H1 (cell line): ENCODE data around the gene MORN5. TPM values are rescaled to one million over a fixed set of nuclear protein-coding genes. Genes with fewer than 3 reads are reported as not detected.

Experiments
- CTCF ChIA-PET: fragments of 300-600 bp; sonication (Branson Sonifier 250); formaldehyde crosslinking; loops from one replicate; lab custom pipeline; 2021; ENCODE audit not compliant: partially characterized antibody; lab: Charles Lee
- POLR2A ChIA-PET: fragments of 300-600 bp; sonication (Branson Sonifier 250); formaldehyde crosslinking; loops from one replicate; lab custom pipeline; 2021; ENCODE audit warnings: inconsistent platforms; ENCODE audit not compliant: partially characterized antibody; lab: Charles Lee
- DNase-seq, 2 experiments: peaks; one replicate each; pipeline versions ENCODE4 v3.0.0 to v3.0.0-alpha.2; 2010 to 2022; ENCODE audit warnings: low spot score in 2 of 2, low read depth in 1 of 2, mixed read lengths in 1 of 2
- FAIRE-seq: peaks from 2 replicates; lab custom pipeline; 2011; peaks lifted over from hg19 to GRCh38; lab: Jason Lieb, UNC
- H2AFZ ChIP-seq: 2 replicates; pipeline ENCODE4 v1.8.1; 2012; ENCODE audit warnings: low read length, inconsistent platforms
- H2AK5ac ChIP-seq: 2 replicates; pipeline ENCODE4 v1.6.1; 2013; ENCODE audit warnings: low read depth, low read length
- H2BK120ac ChIP-seq: replicated peaks from 2 replicates; pipeline ENCODE3; 2013; ENCODE audit warnings: low read depth, low read length, inconsistent platforms
- H2BK12ac ChIP-seq: 2 replicates; pipeline ENCODE4 v1.6.1; 2013; ENCODE audit warnings: low read depth, low read length
- H2BK15ac ChIP-seq: 2 replicates; pipeline ENCODE4 v1.6.1; 2013; ENCODE audit warnings: low read length
- H2BK20ac ChIP-seq: 2 replicates; pipeline ENCODE4 v1.6.1; 2013; ENCODE audit warnings: low read length
- H2BK5ac ChIP-seq: 2 replicates; pipeline ENCODE4 v1.6.1; 2013; ENCODE audit warnings: low read depth, low read length
- H3K14ac ChIP-seq: 2 replicates; pipeline ENCODE4 v1.6.1; 2013; ENCODE audit warnings: inconsistent platforms; ENCODE audit not compliant: insufficient read length
- H3K18ac ChIP-seq: 2 replicates; pipeline ENCODE4 v1.6.1; 2013; ENCODE audit warnings: low read length; ENCODE audit errors: extremely low read depth
- H3K23ac ChIP-seq: 2 replicates; pipeline ENCODE4 v1.6.1; 2013; ENCODE audit warnings: inconsistent platforms; ENCODE audit not compliant: insufficient read length
- H3K23me2 ChIP-seq: 2 replicates; pipeline ENCODE4 v1.6.1; 2013; ENCODE audit warnings: low read depth, low read length
- H3K27ac ChIP-seq: 2 replicates; pipeline ENCODE4 v1.6.1; 2011; ENCODE audit warnings: low read depth, low read length, inconsistent platforms
- H3K27me3 ChIP-seq, 4 experiments: replicated peaks in 1 of 4; 1 replicate in 1 of 4; 2 replicates in 3 of 4; pipeline versions ENCODE4 v1.6.1 to v1.8.1; 2011 to 2013; ENCODE audit warnings: low read length in 3 of 4, mild to moderate bottlenecking in 3 of 4, inconsistent platforms in 2 of 4, mixed read lengths in 2 of 4, moderate library complexity in 1 of 4; ENCODE audit not compliant: control insufficient read depth in 3 of 4, insufficient read depth in 3 of 4; ENCODE audit errors: extremely low read depth in 1 of 4
- H3K36me3 ChIP-seq, 4 experiments: 2 replicates each; pipeline versions ENCODE4 v1.6.1 to v1.8.1; 2011 to 2013; ENCODE audit warnings: mild to moderate bottlenecking in 4 of 4, low read length in 3 of 4, moderate library complexity in 2 of 4, control low read depth in 1 of 4, inconsistent platforms in 1 of 4; ENCODE audit not compliant: insufficient read depth in 4 of 4, control insufficient read depth in 2 of 4
- H3K4ac ChIP-seq: replicated peaks from 2 replicates; pipeline ENCODE3; 2013; ENCODE audit warnings: low read length, low read depth, mixed read lengths, inconsistent platforms; ENCODE audit not compliant: insufficient read length
- H3K4me1 ChIP-seq, 4 experiments: replicated peaks in 1 of 4; 1 replicate in 1 of 4; 2 replicates in 3 of 4; pipeline versions ENCODE4 v1.6.1 to v1.8.1; 2011 to 2013; ENCODE audit warnings: low read length in 3 of 4, inconsistent platforms in 2 of 4, mixed read lengths in 1 of 4; ENCODE audit not compliant: insufficient read depth in 4 of 4, control insufficient read depth in 3 of 4
- H3K4me2 ChIP-seq, 2 experiments: 2 replicates each; pipeline versions ENCODE4 v1.6.1 to v1.8.1; 2011 to 2013; ENCODE audit warnings: low read depth in 2 of 2, low read length in 2 of 2, control low read depth in 1 of 2, inconsistent platforms in 1 of 2, mild to moderate bottlenecking in 1 of 2; ENCODE audit not compliant: insufficient read depth in 1 of 2
- H3K4me3 ChIP-seq, 4 experiments: fragments of 200-600, 300-600 bp in 1 of 4; sonication (generic), shearing (Covaris generic), sonication (Bioruptor Twin) in 1 of 4; 2 replicates each; pipeline versions ENCODE4 v1.5.1 to v1.8.1; 2011 to 2016; ENCODE audit warnings: low read length in 4 of 4, low read depth in 3 of 4, control low read depth in 2 of 4, inconsistent platforms in 2 of 4, mild to moderate bottlenecking in 2 of 4, mixed read lengths in 1 of 4, moderate library complexity in 1 of 4; ENCODE audit not compliant: insufficient read depth in 2 of 4; ENCODE audit errors: extremely low read depth in 1 of 4
- H3K56ac ChIP-seq: replicated peaks from 2 replicates; pipeline ENCODE3; 2013; ENCODE audit warnings: low read depth, mild to moderate bottlenecking, mixed read lengths, low read length, inconsistent platforms; ENCODE audit not compliant: insufficient read length
- H3K79me1 ChIP-seq: 2 replicates; pipeline ENCODE4 v1.6.1; 2013; ENCODE audit warnings: low read depth, low read length, control low read depth
- H3K79me2 ChIP-seq, 2 experiments: 2 replicates each; pipeline versions ENCODE4 v1.6.1 to v1.8.1; 2012 to 2013; ENCODE audit warnings: low read length in 2 of 2, mild to moderate bottlenecking in 2 of 2, inconsistent platforms in 1 of 2; ENCODE audit not compliant: insufficient read depth in 2 of 2, control insufficient read depth in 1 of 2
- H3K9ac ChIP-seq, 4 experiments: replicated peaks in 1 of 4; 1 replicate in 1 of 4; 2 replicates in 3 of 4; pipeline versions ENCODE4 v1.6.1 to v1.8.1; 2011 to 2013; ENCODE audit warnings: low read depth in 3 of 4, low read length in 3 of 4, control low read depth in 2 of 4, mild to moderate bottlenecking in 2 of 4, moderate library complexity in 2 of 4, inconsistent platforms in 1 of 4; ENCODE audit errors: extremely low read depth in 1 of 4
- H3K9me3 ChIP-seq, 2 experiments: 2 replicates each; pipeline versions ENCODE4 v1.6.1 to v1.8.1; 2012 to 2013; ENCODE audit warnings: mild to moderate bottlenecking in 2 of 2, moderate library complexity in 2 of 2, control low read depth in 1 of 2, inconsistent platforms in 1 of 2, low read depth in 1 of 2, low read length in 1 of 2, mixed read lengths in 1 of 2; ENCODE audit not compliant: insufficient read depth in 2 of 2
- H4K20me1 ChIP-seq, 2 experiments: replicated peaks in 1 of 2; 2 replicates each; pipeline versions ENCODE3 to v1.8.1; 2011 to 2013; ENCODE audit warnings: inconsistent platforms in 2 of 2, low read length in 2 of 2, mild to moderate bottlenecking in 1 of 2; ENCODE audit not compliant: insufficient read depth in 2 of 2, control insufficient read depth in 1 of 2
- H4K5ac ChIP-seq: 2 replicates; pipeline ENCODE4 v1.6.1; 2013; ENCODE audit warnings: low read length, low read depth, mixed read lengths, inconsistent platforms; ENCODE audit not compliant: insufficient read length
- H4K8ac ChIP-seq: 2 replicates; pipeline ENCODE4 v1.8.0; 2013; ENCODE audit warnings: mild to moderate bottlenecking, moderate library complexity, low read length, inconsistent platforms; ENCODE audit not compliant: insufficient read depth; ENCODE audit errors: extremely low read depth
- H4K91ac ChIP-seq: replicated peaks from 2 replicates; pipeline ENCODE3; 2013; ENCODE audit warnings: low read length, mixed read lengths, inconsistent platforms; ENCODE audit not compliant: insufficient read length
- CBX8 ChIP-seq: fragments of 300-800, 300-1000 bp; sonication (generic); IDR thresholded peaks from 2 replicates; pipeline ENCODE4 v1.7.1; 2016; ENCODE audit warnings: low read depth, low read length, borderline replicate concordance
- CEBPB ChIP-seq: IDR thresholded peaks from 2 replicates; pipeline ENCODE4 v1.6.1; 2012; ENCODE audit warnings: low read depth, low read length
- EP300 ChIP-seq, 2 experiments: IDR thresholded peaks; 1 replicate in 1 of 2; 2 replicates in 1 of 2; pipeline ENCODE4 v1.6.1; 2011 to 2012; ENCODE audit warnings: low read depth in 2 of 2, low read length in 2 of 2, mild to moderate bottlenecking in 2 of 2, borderline replicate concordance in 1 of 2, inconsistent platforms in 1 of 2, moderate library complexity in 1 of 2
- EZH2 ChIP-seq: fragments of 200-600 bp; sonication (generic); IDR thresholded peaks from 2 replicates; pipeline ENCODE4 v1.7.1; 2012; ENCODE audit warnings: low read depth, mild to moderate bottlenecking, moderate library complexity, low read length, inconsistent platforms; ENCODE audit not compliant: severe bottlenecking
- HDAC6 ChIP-seq: IDR thresholded peaks from one replicate; pipeline ENCODE4 v1.7.1; 2012; ENCODE audit warnings: low read depth, mild to moderate bottlenecking, inconsistent platforms, low read length, moderate library complexity
- NANOG ChIP-seq: IDR thresholded peaks from 2 replicates; pipeline ENCODE4 v1.6.1; 2011; ENCODE audit warnings: low read length, low read depth, mild to moderate bottlenecking, inconsistent platforms; ENCODE audit not compliant: insufficient read depth, poor library complexity, severe bottlenecking
- RAD21 ChIP-seq, 2 experiments: IDR thresholded peaks in 1 of 2; conservative IDR thresholded peaks in 1 of 2; 2 replicates each; pipeline ENCODE4 v1.6.1; 2011; ENCODE audit warnings: low read depth in 2 of 2, low read length in 2 of 2, improper control_type of control experiment in 1 of 2, inconsistent platforms in 1 of 2, mild to moderate bottlenecking in 1 of 2, moderate library complexity in 1 of 2
- RBBP5 ChIP-seq: IDR thresholded peaks from 2 replicates; pipeline ENCODE4 v1.7.1; 2012; ENCODE audit warnings: low read depth, mild to moderate bottlenecking, inconsistent platforms, low read length, moderate library complexity, borderline replicate concordance
- SIX5 ChIP-seq: IDR thresholded peaks from 2 replicates; pipeline ENCODE4 v1.6.1; 2011; ENCODE audit warnings: mild to moderate bottlenecking, low read depth, low read length
- SP1 ChIP-seq: IDR thresholded peaks from 2 replicates; pipeline ENCODE4 v1.6.1; 2011; ENCODE audit warnings: low read depth, low read length
- SP2 ChIP-seq: IDR thresholded peaks from 2 replicates; pipeline ENCODE4 v1.6.1; 2012; ENCODE audit warnings: mild to moderate bottlenecking, low read length, inconsistent platforms
- TCF12 ChIP-seq: IDR thresholded peaks from 2 replicates; pipeline ENCODE4 v1.6.1; 2011; ENCODE audit warnings: low read depth, mild to moderate bottlenecking, low read length
- ZNF274 ChIP-seq: IDR thresholded peaks from 2 replicates; pipeline ENCODE4 v1.7.0; 2012; ENCODE audit warnings: low read length, borderline replicate concordance; ENCODE audit errors: extremely low read depth
- WGBS, 2 experiments: shearing (Covaris generic) in 1 of 2; methylation state at CpG; one replicate each; pipeline versions ENCODE4 v1.1.6 to v1.1.7; 2013 to 2015; ENCODE audit warnings: low lambda C conversion rate in 2 of 2, mixed read lengths in 2 of 2, inconsistent platforms in 1 of 2, low coverage in 1 of 2, missing lambda C conversion rate in 1 of 2; ENCODE audit not compliant: insufficient replicate concordance in 2 of 2, insufficient coverage in 1 of 2, insufficient read length in 1 of 2; ENCODE audit errors: extremely low coverage in 1 of 2, missing lambda C conversion rate in 1 of 2; 5-methylcytosine and 5-hydroxymethylcytosine counted together
- polyA plus RNA-seq, 7 experiments: library from polyadenylated mRNA; depleted of rRNA in 3 of 7; stranded (reverse) in 5 of 7; unstranded in 2 of 7; fragments of >200 nt in 5 of 7; fragments of 200-250 nt in 2 of 7; gene quantifications; 1 replicate in 5 of 7; 2 replicates in 1 of 7; 4 replicates in 1 of 7; pipeline versions ENCODE4 v1.2.1 to v1.2.3, GENCODE V29; 2011 to 2013; ENCODE audit warnings: missing spikeins in 2 of 7, mixed read lengths in 2 of 7
- total RNA-seq: library from RNA; stranded (reverse); fragmentation: NEBNext Ultra II Directional; extraction: Animal tissue kit (Norgen Biotek cat#: 25700); gene quantifications from 2 replicates; pipeline ENCODE4 v1.2.1, GENCODE V29; 2021

Gene MORN5
- total and polyA plus RNA-seq, 2 of the 8 experiments (the other 6 are each of a cell fraction or from before 2014, with no cell fraction given), result not detected

DNA sequence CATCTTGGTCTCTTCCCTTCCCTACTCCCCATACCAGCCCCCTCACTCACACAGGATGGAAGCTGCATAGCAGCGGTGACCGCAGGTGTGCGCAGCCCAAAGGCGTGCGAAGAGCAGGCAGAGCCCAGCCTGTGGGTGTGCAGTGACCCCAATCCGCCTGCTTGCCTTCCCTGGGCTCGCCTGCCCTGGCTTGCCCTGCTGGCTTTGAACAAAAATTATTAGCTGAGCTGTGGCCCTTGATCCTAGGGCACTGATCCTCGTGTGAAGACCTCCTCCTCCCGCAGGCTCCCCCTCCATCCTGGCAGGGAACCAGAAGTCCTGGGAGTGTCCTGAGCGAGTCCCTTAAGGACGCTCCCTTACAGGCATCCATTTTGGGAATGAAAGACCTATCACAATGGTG is 31.9 kb downstream of the MORN5 start:
- Histone ChIP-seq H2BK120ac (no peak overlapping the region), H2AFZ (peak overlapping the region; percentile 63; the same call in 1 of the 2 replicates), H3K4me2 (no peak overlapping the region), H4K91ac (no peak overlapping the region), H4K5ac (no peak overlapping the region), H3K9me3 (no peaks in the 10 kb centered on the region), H3K4me3 (no peak overlapping the region), H3K4me1 (peaks cover 0 to 3% (median 1%) of the 10 kb centered on the region in 4 experiments; a peak in 2 of 7 replicates), H2AK5ac (no peak overlapping the region), H3K36me3 (no peaks in the 10 kb centered on the region), H3K4ac (no peak overlapping the region), H2BK5ac (no peak overlapping the region; the same call in 1 of the 2 replicates), H3K56ac (no peak overlapping the region), H3K79me1 (no peaks in the 10 kb centered on the region), H2BK15ac (no peak overlapping the region), H3K18ac (no peak overlapping the region), H3K9ac (no peak overlapping the region), H3K23me2 (no peaks in the 10 kb centered on the region), H3K23ac (no peak overlapping the region), H4K20me1 (no peaks in the 10 kb centered on the region), H2BK12ac (0 out of 2 replicates have a peak overlapping the region, but pooled peaks have one; percentile 44), H4K8ac (peak overlapping the region; percentile 40; the same call in 1 of the 2 replicates), H3K14ac (no peak overlapping the region), H2BK20ac (no peak overlapping the region), H3K27ac (no peak overlapping the region), H3K27me3 (no peaks in the 10 kb centered on the region; a peak in 1 of 7 replicates), H3K79me2 (no peaks in the 10 kb centered on the region)
- ChIA-PET POLR2A (interaction anchor here (1.7 kb wide), 1 partner anchor 94 kb away, joined by 3 read pairs; no protein-coding TSS in a partner anchor), CTCF (interaction anchor here (0.7 to 2.4 kb wide), 21 partner anchors 9 to 165 kb away, joined by 3 to 13 read pairs (median 3); partner anchors contain the start of gene NDUFA8)
- WGBS, 2 experiments, result 72% methylated on average over 7 of the region's 11 CpGs; no CpG with 5 or more reads in 1 of the 2 experiments
- FAIRE-seq (no peak), DNase-seq (no peak)
- TF ChIP-seq EZH2 (no peak), CEBPB (no peak), NANOG (no peak), CBX8 (no peak), SP2 (no peak), SIX5 (no peak), RBBP5 (no peak), HDAC6 (no peak), RAD21 (IDR thresholded peaks at IDR 0.05 in 1 of 2, conservative IDR thresholded peaks at IDR 0.05 in 1 of 2; ENCODE audit: low read depth in 2 of 2, low read length in 2 of 2) (no peak), SP1 (no peak), ZNF274 (no peak), TCF12 (no peak), EP300 (IDR thresholded peaks at IDR 0.05; ENCODE audit: borderline replicate concordance in 1 of 2, low read depth in 2 of 2, low read length in 2 of 2) (no peak)
